K562 (cell line): ENCODE measurements around the gene NPC1L1. TPM values are rescaled to one million over a fixed set of nuclear protein-coding genes. Genes with fewer than 3 reads are reported as not detected.

Experiments
- ARHGAP35 ChIP-seq: fragments of 450-650 bp; IDR thresholded peaks from 2 replicates; pipeline ENCODE4 v1.6.1; 2018; ENCODE audit not compliant: partially characterized antibody
- HNRNPH1 ChIP-seq: fragments of 200-400 bp; formaldehyde crosslinking; optimal IDR thresholded peaks from 2 replicates; pipeline ENCODE3; 2017; ENCODE audit warnings: low read depth, mild to moderate bottlenecking, low read length, moderate library complexity
- KDM5B ChIP-seq: fragments of 200-600 bp; sonication (generic); IDR thresholded peaks from 2 replicates; pipeline ENCODE4 v1.6.1; 2012; ENCODE audit warnings: low read depth, mild to moderate bottlenecking, moderate library complexity, low read length, control low read depth, inconsistent platforms; ENCODE audit not compliant: insufficient replicate concordance
- L3MBTL2 ChIP-seq: fragments of 450-650 bp; IDR thresholded peaks from 2 replicates; pipeline ENCODE4 v1.6.1; 2016; ENCODE audit warnings: mild to moderate bottlenecking, moderate library complexity
- LCOR ChIP-seq: sonication (generic); formaldehyde crosslinking; IDR thresholded peaks from 2 replicates; pipeline ENCODE4 v1.8.0; 2022; ENCODE audit warnings: mild to moderate bottlenecking, missing genetic modification reagents
- PHF20 ChIP-seq: fragments of 450-650 bp; IDR thresholded peaks from 2 replicates; pipeline ENCODE4 v1.6.1; 2018; ENCODE audit not compliant: partially characterized antibody
- PRDM10 ChIP-seq: fragments of 450-650 bp; IDR thresholded peaks from 2 replicates; pipeline ENCODE4 v1.6.1; 2018; ENCODE audit not compliant: partially characterized antibody
- REST ChIP-seq, 2 experiments: fragments of 450-650 bp; formaldehyde crosslinking in 1 of 2; IDR thresholded peaks; 2 replicates each; pipeline versions ENCODE4 v1.4.0 to v1.6.1; 2014 to 2020; ENCODE audit warnings: mild to moderate bottlenecking in 2 of 2, borderline replicate concordance in 1 of 2, low read depth in 1 of 2
- SIN3B ChIP-seq: fragments of 450-650 bp; IDR thresholded peaks from 2 replicates; pipeline ENCODE4 v1.6.1; 2017; ENCODE audit warnings: low read depth, mild to moderate bottlenecking, moderate library complexity
- TFAP4 ChIP-seq: sonication (generic); formaldehyde crosslinking; IDR thresholded peaks from 2 replicates; pipeline ENCODE4 v1.8.0; 2022; ENCODE audit warnings: missing genetic modification reagents, mild to moderate bottlenecking, moderate library complexity, borderline replicate concordance
- XRCC5 ChIP-seq: fragments of 200-400 bp; formaldehyde crosslinking; IDR thresholded peaks from 2 replicates; pipeline ENCODE4 v1.6.1; 2017; ENCODE audit warnings: low read depth, mild to moderate bottlenecking, low read length
- ZNF232 ChIP-seq: sonication (generic); formaldehyde crosslinking; IDR thresholded peaks from 2 replicates; pipeline ENCODE4 v1.8.0; 2022; ENCODE audit warnings: mild to moderate bottlenecking, missing genetic modification reagents
- ZNF354B ChIP-seq: fragments of 250-450 bp; sonication (Bioruptor Pico); IDR thresholded peaks from 2 replicates; pipeline ENCODE4 v1.4.0; 2020
- polyA plus RNA-seq, 8 experiments: library from polyadenylated mRNA; depleted of rRNA in 4 of 8; stranded (reverse) in 5 of 8; unstranded in 3 of 8; fragments of >200 nt; fragmentation: Nextera tagmentation in 2 of 8; fragmentation: Illumina TruSeq in 1 of 8; extraction: Ambion mirVana in 2 of 8; extraction: Trizol in 1 of 8; gene quantifications; 2 replicates each; pipeline versions ENCODE4 v1.2.1 to v1.2.3, GENCODE V29; 2011 to 2014; ENCODE audit warnings: inconsistent platforms in 1 of 8, missing spikeins in 1 of 8
- total RNA-seq, 7 experiments: library from RNA; depleted of rRNA in 6 of 7; stranded (reverse); fragments of >200 nt in 6 of 7; fragmentation: Illumina TruSeq in 2 of 7; extraction: Trizol in 2 of 7; gene quantifications; 2 replicates each; pipeline versions ENCODE4 v1.2.1 to v1.2.3, GENCODE V29; 2011 to 2021; ENCODE audit warnings: low replicate concordance in 1 of 7

The NPC1L1 gene
- total and polyA plus RNA-seq, 9 of the 15 experiments (the other 6 are each of a cell fraction or from before 2014, with no cell fraction given) = 0.01 to 0.18 (median 0.07) TPM; not detected in 4

GRCh38 chr7:44573464-44574286 lies 32.5 kb upstream of the NPC1L1 start, which contains the start of gene DDX56 (continued):
- no peak for TF ChIP-seq REST (IDR thresholded peaks at IDR 0.05; ENCODE audit: borderline replicate concordance)
- TF ChIP-seq REST (CRISPR knock-in tag; IDR thresholded peaks at IDR 0.05; ENCODE audit: low read depth) = peak; percentile 46; the same call in 1 of the 2 replicates
- TF ChIP-seq L3MBTL2 = peak; percentile 99
- peak; percentile 81 for TF ChIP-seq SIN3B
- peak; percentile 80 for TF ChIP-seq TFAP4 (CRISPR knock-in tag)
- TF ChIP-seq ZNF354B (CRISPR knock-in tag) = no peak
- no peak for TF ChIP-seq HNRNPH1
- TF ChIP-seq XRCC5 = no peak
- no peak for TF ChIP-seq ARHGAP35
- TF ChIP-seq KDM5B = peak; percentile 90
- TF ChIP-seq PHF20 = peak; percentile 80
- TF ChIP-seq PRDM10 = peak; percentile 10
- TF ChIP-seq ZNF232 = 0 out of 2 replicates have a peak, but pooled peaks have one; percentile 2
- TF ChIP-seq LCOR (CRISPR knock-in tag) = peak; percentile 88; the same call in 1 of the 2 replicates
